GM21360 (cell line): Measurements from ENCODE around the gene SLC5A12.

ENCODE experiments used
- ATAC-seq: cut with Tn5 transposase; IDR thresholded peaks from one replicate; pipeline ENCODE4 v1.9.1; 2021; ENCODE audit warnings: mild to moderate bottlenecking, moderate library complexity; ENCODE audit not compliant: unreplicated experiment

The SLC5A12 gene

GRCh38 chr11:26726960-26727359 lies 5.1 kb upstream of the SLC5A12 start:
- no peak for ATAC-seq

GRCh38 chr11:26719998-26720397 lies 1.9 kb downstream of the SLC5A12 start:
- no peak for ATAC-seq

GRCh38 chr11:26719289-26719973 lies 2.4 kb downstream of the SLC5A12 start:
- no peak for ATAC-seq

- ATAC-seq, result no peak
Observed at GRCh38 chr11:26717771-26718170, 4.1 kb downstream of the SLC5A12 start.

GRCh38 chr11:26715133-26715532 lies 6.7 kb downstream of the SLC5A12 start:
- no peak for ATAC-seq

GRCh38 chr11:26712497-26712896 lies 9.4 kb downstream of the SLC5A12 start:
- ATAC-seq, result no peak

- no peak for ATAC-seq
Observed at GRCh38 chr11:26710489-26710888, 11.4 kb downstream of the SLC5A12 start.

GRCh38 chr11:26708736-26709456 lies 13.0 kb downstream of the SLC5A12 start:
- no peak for ATAC-seq

- no peak for ATAC-seq
Observed at GRCh38 chr11:26706181-26706580, 15.7 kb downstream of the SLC5A12 start.

GRCh38 chr11:26704249-26704648 lies 17.6 kb downstream of the SLC5A12 start:
- ATAC-seq, result no peak

- ATAC-seq, result no peak
Observed at GRCh38 chr11:26703411-26704191, 18.3 kb downstream of the SLC5A12 start.

- ATAC-seq, result no peak
Observed at GRCh38 chr11:26702406-26702805, 19.5 kb downstream of the SLC5A12 start.

GRCh38 chr11:26700574-26701235 lies 21.2 kb downstream of the SLC5A12 start:
- ATAC-seq, result no peak

- no peak for ATAC-seq
Observed at GRCh38 chr11:26698224-26698623, 23.6 kb downstream of the SLC5A12 start.

GRCh38 chr11:26696330-26696729 lies 25.5 kb downstream of the SLC5A12 start:
- no peak for ATAC-seq

- ATAC-seq, result no peak
Observed at GRCh38 chr11:26688701-26689100, 33.2 kb downstream of the SLC5A12 start.

- ATAC-seq, result no peak
Observed at GRCh38 chr11:26687351-26687750, 34.5 kb downstream of the SLC5A12 start.

- ATAC-seq, result no peak
Observed at GRCh38 chr11:26677566-26677965, 44.3 kb downstream of the SLC5A12 start.

- no peak for ATAC-seq
Observed at GRCh38 chr11:26676641-26677040, 45.2 kb downstream of the SLC5A12 start.

- ATAC-seq, result no peak
Observed at GRCh38 chr11:26675233-26675928, 46.5 kb downstream of the SLC5A12 start.

GRCh38 chr11:26665946-26666345 lies 55.9 kb downstream of the SLC5A12 start:
- ATAC-seq, result no peak
